H9 (cell line): Measurements from ENCODE around the gene UTS2. TPM values are rescaled to one million over a fixed set of nuclear protein-coding genes. Genes with fewer than 3 reads are reported as not detected.

Experiments used
- DNase-seq: peaks from one replicate; pipeline ENCODE4 v3.0.0-alpha.2; 2017
- H2AFZ ChIP-seq: one replicate; pipeline ENCODE4 v1.6.1; 2013; ENCODE audit warnings: mild to moderate bottlenecking, low read length, control low read depth, moderate library complexity
- H2AK5ac ChIP-seq: 2 replicates; pipeline ENCODE4 v1.6.1; 2013; ENCODE audit warnings: low read length, control low read depth, mixed read lengths; ENCODE audit not compliant: insufficient read length
- H2BK120ac ChIP-seq: one replicate; pipeline ENCODE4 v1.6.1; 2013; ENCODE audit warnings: low read depth, mild to moderate bottlenecking, low read length, control low read depth, inconsistent platforms; ENCODE audit not compliant: poor library complexity, severe bottlenecking
- H2BK12ac ChIP-seq: 2 replicates; pipeline ENCODE4 v1.6.1; 2013; ENCODE audit warnings: low read length, control low read depth, mixed read lengths, low read depth; ENCODE audit not compliant: insufficient read length
- H2BK15ac ChIP-seq: 2 replicates; pipeline ENCODE4 v1.6.1; 2013; ENCODE audit warnings: low read depth, low read length, control low read depth
- H2BK20ac ChIP-seq: one replicate; pipeline ENCODE4 v1.6.1; 2013; ENCODE audit warnings: low read depth, mild to moderate bottlenecking, low read length, control low read depth, inconsistent platforms; ENCODE audit not compliant: poor library complexity, severe bottlenecking
- H2BK5ac ChIP-seq: 2 replicates; pipeline ENCODE4 v1.6.1; 2013; ENCODE audit warnings: low read length, control low read depth, mixed read lengths; ENCODE audit not compliant: insufficient read length
- H3K14ac ChIP-seq: 2 replicates; pipeline ENCODE4 v1.6.1; 2013; ENCODE audit warnings: low read length, control low read depth; ENCODE audit not compliant: insufficient read depth
- H3K18ac ChIP-seq: 2 replicates; pipeline ENCODE4 v1.6.1; 2013; ENCODE audit warnings: low read depth, mild to moderate bottlenecking, mixed read lengths, low read length, control low read depth; ENCODE audit not compliant: insufficient read length
- H3K23ac ChIP-seq: 2 replicates; pipeline ENCODE4 v1.6.1; 2013; ENCODE audit warnings: low read length, control low read depth, mixed read lengths, low read depth; ENCODE audit not compliant: insufficient read length
- H3K23me2 ChIP-seq: 2 replicates; pipeline ENCODE4 v1.6.1; 2013; ENCODE audit warnings: low read depth, mild to moderate bottlenecking, mixed read lengths, low read length, control low read depth; ENCODE audit not compliant: insufficient read length, poor library complexity, severe bottlenecking
- H3K27ac ChIP-seq: 2 replicates; pipeline ENCODE4 v1.5.1; 2013; ENCODE audit warnings: low read length, control low read depth, mixed read lengths, low read depth; ENCODE audit not compliant: insufficient read length
- H3K27me3 ChIP-seq: 2 replicates; pipeline ENCODE4 v1.6.1; 2013; ENCODE audit warnings: low read length, control low read depth, inconsistent platforms; ENCODE audit not compliant: insufficient read depth
- H3K4ac ChIP-seq: 2 replicates; pipeline ENCODE4 v1.6.1; 2013; ENCODE audit warnings: low read depth, mild to moderate bottlenecking, control low read depth, inconsistent platforms, low read length, moderate library complexity
- H3K4me1 ChIP-seq: 2 replicates; pipeline ENCODE4 v1.6.1; 2013; ENCODE audit warnings: low read length, control low read depth, inconsistent platforms; ENCODE audit not compliant: insufficient read depth
- H3K4me2 ChIP-seq: 2 replicates; pipeline ENCODE4 v1.6.1; 2013; ENCODE audit warnings: low read length, control low read depth, mixed read lengths; ENCODE audit not compliant: insufficient read length, insufficient read depth
- H3K56ac ChIP-seq: 2 replicates; pipeline ENCODE4 v1.6.1; 2013; ENCODE audit warnings: low read depth, mild to moderate bottlenecking, mixed read lengths, low read length, control low read depth; ENCODE audit not compliant: insufficient read length
- H3K79me1 ChIP-seq: 2 replicates; pipeline ENCODE4 v1.6.1; 2013; ENCODE audit warnings: low read depth, mild to moderate bottlenecking, moderate library complexity, low read length, control low read depth, inconsistent platforms; ENCODE audit not compliant: insufficient read depth, poor library complexity, severe bottlenecking
- H3K79me2 ChIP-seq: 2 replicates; pipeline ENCODE4 v1.6.1; 2013; ENCODE audit warnings: low read length, control low read depth, inconsistent platforms; ENCODE audit not compliant: insufficient read depth
- H3K9ac ChIP-seq: 2 replicates; pipeline ENCODE4 v1.6.1; 2013; ENCODE audit warnings: low read length, control low read depth, mixed read lengths; ENCODE audit not compliant: insufficient read length; ENCODE audit errors: extremely low read depth
- H3K9me3 ChIP-seq: one replicate; pipeline ENCODE4 v1.6.1; 2013; ENCODE audit warnings: low read depth, low read length, inconsistent platforms; ENCODE audit not compliant: control insufficient read depth
- H3T11ph ChIP-seq: one replicate; pipeline ENCODE4 v1.6.1; 2013; ENCODE audit warnings: mild to moderate bottlenecking, low read length, control low read depth, inconsistent platforms
- H4K20me1 ChIP-seq: one replicate; pipeline ENCODE4 v1.6.1; 2013; ENCODE audit not compliant: control insufficient read depth, insufficient read length, insufficient read depth
- H4K5ac ChIP-seq: 2 replicates; pipeline ENCODE4 v1.6.1; 2013; ENCODE audit warnings: low read depth, mild to moderate bottlenecking, mixed read lengths, low read length, control low read depth; ENCODE audit not compliant: insufficient read length
- H4K8ac ChIP-seq: replicated peaks from 2 replicates; pipeline ENCODE4 v1.6.1; 2013; ENCODE audit warnings: low read length, control low read depth, mixed read lengths, low read depth; ENCODE audit not compliant: insufficient read length
- H4K91ac ChIP-seq: 2 replicates; pipeline ENCODE4 v1.6.1; 2013; ENCODE audit warnings: low read depth, mild to moderate bottlenecking, moderate library complexity, mixed read lengths, low read length, control low read depth; ENCODE audit not compliant: insufficient read length
- H3K27ac Mint-ChIP-seq, 3 experiments: 2 replicates in 2 of 3; 3 replicates in 1 of 3; pipeline ENCODE4 v1.8.0; 2020 to 2021; ENCODE audit warnings: mixed read lengths in 3 of 3, mild to moderate bottlenecking in 1 of 3, moderate library complexity in 1 of 3
- H3K27me3 Mint-ChIP-seq: 2 replicates; pipeline ENCODE4 v1.8.0; 2021; ENCODE audit warnings: low read depth, mild to moderate bottlenecking, moderate library complexity, mixed read lengths
- H3K36me3 Mint-ChIP-seq, 3 experiments: 2 replicates in 2 of 3; 3 replicates in 1 of 3; pipeline ENCODE4 v1.8.0; 2020 to 2021; ENCODE audit warnings: low read depth in 3 of 3, mixed read lengths in 3 of 3; ENCODE audit not compliant: insufficient read depth in 1 of 3
- H3K4me1 Mint-ChIP-seq, 2 experiments: 2 replicates each; pipeline ENCODE4 v1.8.0; 2020; ENCODE audit warnings: mixed read lengths in 2 of 2
- H3K4me3 Mint-ChIP-seq, 2 experiments: 2 replicates in 1 of 2; 3 replicates in 1 of 2; pipeline ENCODE4 v1.8.0; 2020 to 2021; ENCODE audit warnings: mild to moderate bottlenecking in 2 of 2, mixed read lengths in 2 of 2, moderate library complexity in 1 of 2
- H3K9me3 Mint-ChIP-seq, 2 experiments: 2 replicates in 1 of 2; 3 replicates in 1 of 2; pipeline ENCODE4 v1.8.0; 2020; ENCODE audit warnings: mild to moderate bottlenecking in 2 of 2, mixed read lengths in 2 of 2, moderate library complexity in 1 of 2
- WGBS: extraction: QIAGEN DNeasy Blood & Tissue Kit; methylation state at CpG from one replicate; pipeline ENCODE4 v1.1.7; 2013; ENCODE audit warnings: missing lambda C conversion rate, low lambda C conversion rate, mixed read lengths; ENCODE audit not compliant: insufficient read length; ENCODE audit errors: extremely low coverage; 5-methylcytosine and 5-hydroxymethylcytosine counted together
- total RNA-seq: library from RNA; stranded (reverse); gene quantifications from 2 replicates; pipeline ENCODE4 v1.2.1, GENCODE V29; 2021
- TF ChIP-seq, protein P1 (sequence below): fragments of 200-600 bp; sonication (generic); conservative IDR thresholded peaks from 3 replicates; pipeline ENCODE4 v1.8.0; 2021; ENCODE audit warnings: antibody characterized with exemption, mild to moderate bottlenecking

UTS2 gene
- total RNA-seq, 1 experiment from 2014 or later, result not detected

DNA sequence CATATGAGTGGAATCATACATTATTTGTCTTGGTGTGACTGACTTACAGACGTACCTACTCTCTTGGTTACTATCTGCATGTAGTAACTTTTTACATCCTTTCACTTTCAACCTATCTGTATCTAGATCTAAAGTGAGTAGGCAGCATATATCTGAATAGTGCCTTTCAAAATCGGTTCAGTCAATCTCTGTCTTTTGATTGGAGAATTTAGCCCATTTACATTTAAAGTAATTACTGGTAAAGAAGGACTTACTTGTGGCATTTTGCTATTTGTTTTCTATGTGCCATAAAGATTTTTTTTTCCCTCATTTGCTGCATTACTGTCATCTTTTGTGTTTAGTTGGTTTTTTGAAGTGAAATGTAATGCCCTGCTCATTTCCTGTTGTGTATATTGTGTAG is 14.2 kb downstream of the UTS2 start:
- no peaks in the 10 kb centered on the region for H3K79me1 ChIP-seq
- H3K9me3 ChIP-seq, result no peaks in the 10 kb centered on the region
- no peak overlapping the region for H4K5ac ChIP-seq
- H3K4me1 ChIP-seq, result no peaks in the 10 kb centered on the region
- Mint-ChIP-seq H3K4me3 (no peak overlapping the region), H3K36me3 (peaks cover 31 to 52% (median 47%) of the 10 kb centered on the region in 3 experiments), H3K27me3 (no peaks in the 10 kb centered on the region), H3K9me3 (peaks cover 13 to 23% of the 10 kb centered on the region in 2 experiments), H3K4me1 (no peaks in the 10 kb centered on the region), H3K27ac (no peak overlapping the region)
- H2AFZ ChIP-seq, result no peak overlapping the region
- H3K27me3 ChIP-seq, result no peaks in the 10 kb centered on the region
- H2AK5ac ChIP-seq, result no peak overlapping the region
- no peak overlapping the region for H3K4ac ChIP-seq
- H3K23ac ChIP-seq, result no peak overlapping the region
- H2BK12ac ChIP-seq, result no peak overlapping the region
- H3K14ac ChIP-seq, result no peak overlapping the region
- no peak overlapping the region for H4K91ac ChIP-seq
- no peak overlapping the region for H3K18ac ChIP-seq
- H2BK15ac ChIP-seq, result no peak overlapping the region
- no peak overlapping the region for H2BK120ac ChIP-seq
- no peak overlapping the region for H2BK5ac ChIP-seq
- H3K9ac ChIP-seq, result no peak overlapping the region
- no peaks in the 10 kb centered on the region for H3K79me2 ChIP-seq
- H3K27ac ChIP-seq, result no peak overlapping the region
- no CpG with 5 or more reads among the region's 2 CpGs for WGBS
- H4K8ac ChIP-seq, result no peak overlapping the region
- DNase-seq, result no peak
- H3T11ph ChIP-seq, result no peak overlapping the region
- TF ChIP-seq, protein P1, sequence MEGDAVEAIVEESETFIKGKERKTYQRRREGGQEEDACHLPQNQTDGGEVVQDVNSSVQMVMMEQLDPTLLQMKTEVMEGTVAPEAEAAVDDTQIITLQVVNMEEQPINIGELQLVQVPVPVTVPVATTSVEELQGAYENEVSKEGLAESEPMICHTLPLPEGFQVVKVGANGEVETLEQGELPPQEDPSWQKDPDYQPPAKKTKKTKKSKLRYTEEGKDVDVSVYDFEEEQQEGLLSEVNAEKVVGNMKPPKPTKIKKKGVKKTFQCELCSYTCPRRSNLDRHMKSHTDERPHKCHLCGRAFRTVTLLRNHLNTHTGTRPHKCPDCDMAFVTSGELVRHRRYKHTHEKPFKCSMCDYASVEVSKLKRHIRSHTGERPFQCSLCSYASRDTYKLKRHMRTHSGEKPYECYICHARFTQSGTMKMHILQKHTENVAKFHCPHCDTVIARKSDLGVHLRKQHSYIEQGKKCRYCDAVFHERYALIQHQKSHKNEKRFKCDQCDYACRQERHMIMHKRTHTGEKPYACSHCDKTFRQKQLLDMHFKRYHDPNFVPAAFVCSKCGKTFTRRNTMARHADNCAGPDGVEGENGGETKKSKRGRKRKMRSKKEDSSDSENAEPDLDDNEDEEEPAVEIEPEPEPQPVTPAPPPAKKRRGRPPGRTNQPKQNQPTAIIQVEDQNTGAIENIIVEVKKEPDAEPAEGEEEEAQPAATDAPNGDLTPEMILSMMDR, result no peak
- H4K20me1 ChIP-seq, result no peaks in the 10 kb centered on the region
- no peak overlapping the region for H3K4me2 ChIP-seq
- no peak overlapping the region for H3K56ac ChIP-seq
- no peaks in the 10 kb centered on the region for H3K23me2 ChIP-seq
- H2BK20ac ChIP-seq, result no peak overlapping the region
